HG03439 (cell line): ENCODE results near the gene AEBP1.
A peak's percentile ranks its signal among the peaks of the same experiment; 100 is the strongest.
"Not testable (repeated sequence)": the region's sequence is repeated elsewhere in the genome, so short reads cannot be mapped to it uniquely, and the experiment has no call there.

ENCODE experiments used
- ATAC-seq: cut with Tn5 transposase; IDR thresholded peaks from one replicate; pipeline ENCODE4 v1.9.1; 2021; ENCODE audit warnings: mild to moderate bottlenecking, moderate library complexity; ENCODE audit not compliant: unreplicated experiment

Gene AEBP1

GRCh38 chr7:44116789-44117666 is 12.9 kb downstream of the AEBP1 start:
- no peak for ATAC-seq

- no peak for ATAC-seq
Measured at GRCh38 chr7:44117801-44118429, 13.8 kb downstream of the AEBP1 start.

- no peak for ATAC-seq
Measured at GRCh38 chr7:44119829-44120380, 15.8 kb downstream of the AEBP1 start.

GRCh38 chr7:44120395-44120794 is 16.2 kb downstream of the AEBP1 start:
- no peak for ATAC-seq

- ATAC-seq, result no peak
Measured at GRCh38 chr7:44121761-44122420, 17.7 kb downstream of the AEBP1 start.

- no peak for ATAC-seq
Measured at GRCh38 chr7:44122529-44122928, 18.4 kb downstream of the AEBP1 start.

- ATAC-seq, result peak; percentile 98
Measured at GRCh38 chr7:44123190-44124003, 19.3 kb downstream of the AEBP1 start, which contains the start of gene POLD2. Gene POLD2 (minus strand): TSS chr7:44123548. CDS start chr7:44122053, 1,495 bp downstream.

- ATAC-seq, result no peak
Measured at GRCh38 chr7:44124822-44125202, 20.7 kb downstream of the AEBP1 start.

GRCh38 chr7:44126574-44126973 is 22.4 kb downstream of the AEBP1 start:
- not testable (repeated sequence) for ATAC-seq

GRCh38 chr7:44127161-44127560 is 23.0 kb downstream of the AEBP1 start:
- ATAC-seq, result no peak

GRCh38 chr7:44128721-44129582 is 24.8 kb downstream of the AEBP1 start:
- ATAC-seq, result no peak

GRCh38 chr7:44131173-44132029 is 27.3 kb downstream of the AEBP1 start:
- ATAC-seq, result no peak

- no peak for ATAC-seq
Measured at GRCh38 chr7:44132039-44132438, 27.9 kb downstream of the AEBP1 start.

- no peak for ATAC-seq
Measured at GRCh38 chr7:44133295-44133694, 29.1 kb downstream of the AEBP1 start.

- no peak for ATAC-seq
Measured at GRCh38 chr7:44134943-44135628, 30.9 kb downstream of the AEBP1 start.

- ATAC-seq, result no peak
Measured at GRCh38 chr7:44136731-44137130, 32.6 kb downstream of the AEBP1 start.

- ATAC-seq, result no peak
Measured at GRCh38 chr7:44138698-44139097, 34.6 kb downstream of the AEBP1 start.
